Spleen (tissue), 7 donors: ENCODE data around the gene SCAMP5.

Experiments used
- POLR2AphosphoS5 ChIP-seq, 3 donors: sonication (generic); formaldehyde crosslinking; IDR thresholded peaks; one replicate each; pipeline ENCODE4 v1.5.1; 2017; ENCODE audit warnings: antibody characterized with exemption in 3 of 3
- TF ChIP-seq, protein P1 (sequence below), 11 experiments: fragments of 200-600 bp in 7 of 11; fragments of 450-650 bp in 4 of 11; sonication (generic) in 4 of 11; IDR thresholded peaks in 8 of 11; conservative IDR thresholded peaks in 3 of 11; 1 replicate in 7 of 11; 2 replicates in 4 of 11; pipeline versions ENCODE4 v1.4.0 to v1.8.0; 2016 to 2021; ENCODE audit warnings: antibody characterized with exemption in 11 of 11, inconsistent platforms in 4 of 11, mild to moderate bottlenecking in 1 of 11
- donor health status: DM: no; HTN: no; CAD: no; lungs with moderate emphysema.
- donor health status: DM: no; HTN: no; CAD: no.
- donor health status: DM: no; HTN: no; CAD: no.

DNA sequence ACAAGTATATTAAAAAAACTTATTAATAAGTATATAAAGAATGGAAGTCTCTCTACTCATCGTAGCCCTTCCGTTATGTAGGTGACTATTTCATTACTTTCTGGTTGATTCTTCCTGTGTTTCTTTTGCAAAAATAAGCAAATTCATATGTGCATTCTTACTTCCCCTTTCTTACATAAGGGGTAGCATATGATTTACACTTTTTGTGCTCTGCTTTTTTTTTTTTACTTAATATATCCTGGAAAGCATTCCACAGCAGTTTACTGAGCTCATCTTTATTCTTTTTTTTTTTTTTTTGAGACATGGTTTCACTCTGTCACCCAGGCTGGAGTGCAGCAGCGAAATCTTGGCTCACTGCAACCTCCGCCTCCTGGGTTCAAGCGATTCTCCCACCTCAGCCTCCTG, 12.9 kb downstream of the SCAMP5 start:
- no peak for TF ChIP-seq POLR2AphosphoS5 (IDR thresholded peaks at IDR 0.05)
- TF ChIP-seq, protein P1, sequence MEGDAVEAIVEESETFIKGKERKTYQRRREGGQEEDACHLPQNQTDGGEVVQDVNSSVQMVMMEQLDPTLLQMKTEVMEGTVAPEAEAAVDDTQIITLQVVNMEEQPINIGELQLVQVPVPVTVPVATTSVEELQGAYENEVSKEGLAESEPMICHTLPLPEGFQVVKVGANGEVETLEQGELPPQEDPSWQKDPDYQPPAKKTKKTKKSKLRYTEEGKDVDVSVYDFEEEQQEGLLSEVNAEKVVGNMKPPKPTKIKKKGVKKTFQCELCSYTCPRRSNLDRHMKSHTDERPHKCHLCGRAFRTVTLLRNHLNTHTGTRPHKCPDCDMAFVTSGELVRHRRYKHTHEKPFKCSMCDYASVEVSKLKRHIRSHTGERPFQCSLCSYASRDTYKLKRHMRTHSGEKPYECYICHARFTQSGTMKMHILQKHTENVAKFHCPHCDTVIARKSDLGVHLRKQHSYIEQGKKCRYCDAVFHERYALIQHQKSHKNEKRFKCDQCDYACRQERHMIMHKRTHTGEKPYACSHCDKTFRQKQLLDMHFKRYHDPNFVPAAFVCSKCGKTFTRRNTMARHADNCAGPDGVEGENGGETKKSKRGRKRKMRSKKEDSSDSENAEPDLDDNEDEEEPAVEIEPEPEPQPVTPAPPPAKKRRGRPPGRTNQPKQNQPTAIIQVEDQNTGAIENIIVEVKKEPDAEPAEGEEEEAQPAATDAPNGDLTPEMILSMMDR (IDR thresholded peaks at IDR 0.05 in 8 of 11, conservative IDR thresholded peaks at IDR 0.05 in 3 of 11), result no peak
